T1000 (cell line): ENCODE measurements around the gene GET3.
"Not testable (repeated sequence)": the region's sequence is repeated elsewhere in the genome, so short reads cannot be mapped to it uniquely, and the experiment has no call there.

Experiments
- DNase-seq: peaks from one replicate; lab custom pipeline; 2025; ENCODE audit warnings: mixed read lengths; lab: John Stamatoyannopoulos, UW

GET3 gene

GRCh38 chr19:12736995-12737834, at the start of gene GET3:
TSS of gene GET3 (plus strand) at chr19:12737497. CDS start at chr19:12737506, 9 bp downstream.
- peak; percentile 96 for DNase-seq

- no peak for DNase-seq
Observed at GRCh38 chr19:12689012-12689411, 48.3 kb upstream of the GET3 start.

GRCh38 chr19:12689581-12690216, 47.6 kb upstream of the GET3 start:
- no peak for DNase-seq

- no peak for DNase-seq
Observed at GRCh38 chr19:12692960-12693359, 44.3 kb upstream of the GET3 start.

GRCh38 chr19:12694641-12695040, 42.7 kb upstream of the GET3 start:
- DNase-seq, result no peak

GRCh38 chr19:12695096-12695495, 42.2 kb upstream of the GET3 start:
- no peak for DNase-seq

- DNase-seq, result no peak
Observed at GRCh38 chr19:12695514-12695913, 41.8 kb upstream of the GET3 start.

GRCh38 chr19:12695997-12696365, 41.3 kb upstream of the GET3 start:
- DNase-seq, result no peak

- DNase-seq, result peak; percentile 84
Observed at GRCh38 chr19:12696366-12697335, 40.6 kb upstream of the GET3 start, which contains the start of gene FBXW9. TSS of gene FBXW9 (minus strand) at chr19:12696631. CDS start at chr19:12696581, 50 bp downstream.

- not testable (repeated sequence) for DNase-seq
Observed at GRCh38 chr19:12697425-12697824, 39.9 kb upstream of the GET3 start.

GRCh38 chr19:12698138-12698537, 39.2 kb upstream of the GET3 start:
- no peak for DNase-seq

GRCh38 chr19:12701596-12702282, 35.6 kb upstream of the GET3 start:
- no peak for DNase-seq

GRCh38 chr19:12703046-12703445, 34.3 kb upstream of the GET3 start:
- no peak for DNase-seq

- DNase-seq, result no peak
Observed at GRCh38 chr19:12705169-12705568, 32.1 kb upstream of the GET3 start.

- DNase-seq, result no peak
Observed at GRCh38 chr19:12705654-12706331, 31.5 kb upstream of the GET3 start.

GRCh38 chr19:12706332-12706718, 31.0 kb upstream of the GET3 start:
- no peak for DNase-seq

GRCh38 chr19:12708641-12709040, 28.7 kb upstream of the GET3 start:
- no peak for DNase-seq

GRCh38 chr19:12711187-12711586, 26.1 kb upstream of the GET3 start:
- no peak for DNase-seq

GRCh38 chr19:12712077-12712476, 25.2 kb upstream of the GET3 start:
- not testable (repeated sequence) for DNase-seq

GRCh38 chr19:12713304-12713703, 24.0 kb upstream of the GET3 start:
- DNase-seq, result not testable (repeated sequence)

GRCh38 chr19:12715102-12715501, 22.2 kb upstream of the GET3 start:
- no peak for DNase-seq
